HL-60/S4 treated with phorbol 12-myristate 13-acetate at 8.2 ng/mL for 4 days and 3 days (cell line): ENCODE results near the gene BABAM2.
"Not testable (repeated sequence)": the region's sequence is repeated elsewhere in the genome, so short reads cannot be mapped to it uniquely, and the experiment has no call there.

Source experiments
- in situ Hi-C: fragments of 300-500 bp; cut with MboI; formaldehyde crosslinking; loops from 2 replicates; pipeline ENCODE4 v1.15.0; 2022; ENCODE audit warnings: low sequenced_read_pairs

Gene BABAM2

GRCh38 chr2:28320009-28320365 lies 429.5 kb downstream of the BABAM2 start:
- in situ Hi-C loops, result no loop called here

- in situ Hi-C loops, result no loop called here
Measured at GRCh38 chr2:28320371-28320770, 429.8 kb downstream of the BABAM2 start.

- in situ Hi-C loops, result no loop called here
Measured at GRCh38 chr2:28321426-28321825, 430.9 kb downstream of the BABAM2 start.

GRCh38 chr2:28322051-28322450 lies 431.5 kb downstream of the BABAM2 start:
- in situ Hi-C loops, result no loop called here

GRCh38 chr2:28322456-28322855 lies 431.9 kb downstream of the BABAM2 start:
- in situ Hi-C loops, result no loop called here

- in situ Hi-C loops, result no loop called here
Measured at GRCh38 chr2:28322981-28323396, 432.5 kb downstream of the BABAM2 start.

- in situ Hi-C loops, result no loop called here
Measured at GRCh38 chr2:28325173-28325566, 434.6 kb downstream of the BABAM2 start.

- in situ Hi-C loops, result no loop called here
Measured at GRCh38 chr2:28325567-28326468, 435.3 kb downstream of the BABAM2 start.

- in situ Hi-C loops, result no loop called here
Measured at GRCh38 chr2:28326469-28326805, 435.9 kb downstream of the BABAM2 start.

GRCh38 chr2:28326881-28327505 lies 436.5 kb downstream of the BABAM2 start:
- in situ Hi-C loops, result no loop called here

GRCh38 chr2:28327581-28327955 lies 437.0 kb downstream of the BABAM2 start:
- in situ Hi-C loops, result no loop called here

GRCh38 chr2:28327956-28328922 lies 437.7 kb downstream of the BABAM2 start:
- in situ Hi-C loops, result no loop called here

- in situ Hi-C loops, result no loop called here
Measured at GRCh38 chr2:28329184-28329583, 438.7 kb downstream of the BABAM2 start.

- in situ Hi-C loops, result not testable (repeated sequence)
Measured at GRCh38 chr2:28330722-28331121, 440.2 kb downstream of the BABAM2 start.

- in situ Hi-C loops, result not testable (repeated sequence)
Measured at GRCh38 chr2:28331797-28332196, 441.3 kb downstream of the BABAM2 start.

- in situ Hi-C loops, result no loop called here
Measured at GRCh38 chr2:28332696-28333095, 442.2 kb downstream of the BABAM2 start.

- in situ Hi-C loops, result no loop called here
Measured at GRCh38 chr2:28333606-28334526, 443.3 kb downstream of the BABAM2 start.

GRCh38 chr2:28334527-28334894 lies 444.0 kb downstream of the BABAM2 start:
- in situ Hi-C loops, result no loop called here

GRCh38 chr2:28335265-28335664 lies 444.7 kb downstream of the BABAM2 start:
- in situ Hi-C loops, result not testable (repeated sequence)

- in situ Hi-C loops, result no loop called here
Measured at GRCh38 chr2:28335666-28336065, 445.1 kb downstream of the BABAM2 start.
